Measurements from ENCODE around the gene KCNJ6. TPM values are rescaled to one million over a fixed set of nuclear protein-coding genes. Genes with fewer than 3 reads are reported as not detected.

The KCNJ6 gene
- total RNA-seq, 1 experiment from 2014 or later, result not detected

- ChIA-PET CTCF (no interaction called here), POLR2A (no interaction called here)
- BruUV-seq (replicated peaks), result no TSS peak
- no peaks in the 10 kb centered on the region for H3K36me3 ChIP-seq (ENCODE audit: control insufficient read depth, insufficient read depth, low read length)
- no peaks in the 10 kb centered on the region for H3K9me3 ChIP-seq (ENCODE audit: control insufficient read depth, insufficient read depth, low read depth, low read length)
- ATAC-seq, result no peak
- no peaks in the 10 kb centered on the region; the same call in 1 of the 2 replicates for H3K27me3 ChIP-seq (ENCODE audit: control insufficient read depth, insufficient read depth, low read length)
- H3K27ac ChIP-seq (ENCODE audit: low read length), result no peak overlapping the region
- TF ChIP-seq CTCF (IDR thresholded peaks at IDR 0.05) (no peak), POLR2AphosphoS5 (IDR thresholded peaks at IDR 0.05; ENCODE audit: low read depth, low read length) (no peak), REST (IDR thresholded peaks at IDR 0.05; ENCODE audit: insufficient read depth in 1 of 2, low read depth in 2 of 2, low read length in 1 of 2) (no peak), TCF7L2 (IDR thresholded peaks at IDR 0.05; ENCODE audit: low read depth, low read length) (no peak), SIN3A (IDR thresholded peaks at IDR 0.05; ENCODE audit: borderline replicate concordance, insufficient read depth, low read depth, low read length) (no peak)
- no peak for DNase-seq (ENCODE audit: low read depth, low spot score)
- H3K4me3 ChIP-seq (ENCODE audit: low read depth in 2 of 2, low read length in 2 of 2), result no peak overlapping the region
- no peaks in the 10 kb centered on the region for H3K4me1 ChIP-seq (ENCODE audit: control insufficient read depth, insufficient read depth, low read length)
- intact Hi-C loops (cut with micrococcal nuclease; ENCODE audit: unreplicated experiment) (no loop called here), in situ Hi-C loops (cut with HindIII; ENCODE audit: low pct_unique_long_range_greater_than_20kb, low sequenced_read_pairs) (no loop called here)
Measured at GRCh38 chr21:37828556-37828955, 87.7 kb downstream of the KCNJ6 start.

GRCh38 chr21:37827913-37828312 lies 88.3 kb downstream of the KCNJ6 start:
- H3K27me3 ChIP-seq (ENCODE audit: control insufficient read depth, insufficient read depth, low read length), result no peaks in the 10 kb centered on the region; the same call in 1 of the 2 replicates
- no peak overlapping the region for H3K27ac ChIP-seq (ENCODE audit: low read length)
- H3K36me3 ChIP-seq (ENCODE audit: control insufficient read depth, insufficient read depth, low read length), result no peaks in the 10 kb centered on the region
- intact Hi-C loops (cut with micrococcal nuclease; ENCODE audit: unreplicated experiment) (no loop called here), in situ Hi-C loops (cut with HindIII; ENCODE audit: low pct_unique_long_range_greater_than_20kb, low sequenced_read_pairs) (no loop called here)
- TF ChIP-seq SIN3A (IDR thresholded peaks at IDR 0.05; ENCODE audit: borderline replicate concordance, insufficient read depth, low read depth, low read length), result no peak
- TF ChIP-seq TCF7L2 (IDR thresholded peaks at IDR 0.05; ENCODE audit: low read depth, low read length), result no peak
- no peak for TF ChIP-seq CTCF (IDR thresholded peaks at IDR 0.05)
- TF ChIP-seq POLR2AphosphoS5 (IDR thresholded peaks at IDR 0.05; ENCODE audit: low read depth, low read length), result no peak
- TF ChIP-seq REST (IDR thresholded peaks at IDR 0.05; ENCODE audit: insufficient read depth in 1 of 2, low read depth in 2 of 2, low read length in 1 of 2), result no peak
- CTCF ChIA-PET, result no interaction called here
- ATAC-seq (no peak), DNase-seq (ENCODE audit: low read depth, low spot score) (no peak)
- H3K4me3 ChIP-seq (ENCODE audit: low read depth in 2 of 2, low read length in 2 of 2), result no peak overlapping the region
- POLR2A ChIA-PET, result no interaction called here
- no peaks in the 10 kb centered on the region for H3K9me3 ChIP-seq (ENCODE audit: control insufficient read depth, insufficient read depth, low read depth, low read length)
- H3K4me1 ChIP-seq (ENCODE audit: control insufficient read depth, insufficient read depth, low read length), result no peaks in the 10 kb centered on the region
- BruUV-seq (replicated peaks), result no TSS peak
